ENCODE measurements around the gene ZNF423.

The ZNF423 gene

GRCh38 chr16:49542946-49543630 is 312.8 kb downstream of the ZNF423 start:
- H3K4me3 ChIP-seq (ENCODE audit: low read depth, low read length) = no peak overlapping the region
- no peak for TF ChIP-seq CTCF (IDR thresholded peaks at IDR 0.05; ENCODE audit: low read depth, low read length, missing control alignments)
- DNase-seq (ENCODE audit: low read depth) = no peak

GRCh38 chr16:49542391-49542891 is 313.5 kb downstream of the ZNF423 start:
- no peak for TF ChIP-seq CTCF (IDR thresholded peaks at IDR 0.05; ENCODE audit: low read depth, low read length, missing control alignments)
- no peak for DNase-seq (ENCODE audit: low read depth)
- H3K4me3 ChIP-seq (ENCODE audit: low read depth, low read length) = no peak overlapping the region

- no peak for TF ChIP-seq CTCF (IDR thresholded peaks at IDR 0.05; ENCODE audit: low read depth, low read length, missing control alignments)
- no peak overlapping the region for H3K4me3 ChIP-seq (ENCODE audit: low read depth, low read length)
- no peak for DNase-seq (ENCODE audit: low read depth)
These were observed 315.1 kb downstream of the ZNF423 start for GRCh38 chr16:49540836-49541235.

- DNase-seq (ENCODE audit: low read depth) = no peak
- no peak for TF ChIP-seq CTCF (IDR thresholded peaks at IDR 0.05; ENCODE audit: low read depth, low read length, missing control alignments)
- H3K4me3 ChIP-seq (ENCODE audit: low read depth, low read length) = no peak overlapping the region
These were observed 316.2 kb downstream of the ZNF423 start for GRCh38 chr16:49539758-49540157.

GRCh38 chr16:49537924-49538459 is 317.9 kb downstream of the ZNF423 start:
- H3K4me3 ChIP-seq (ENCODE audit: low read depth, low read length) = no peak overlapping the region
- TF ChIP-seq CTCF (IDR thresholded peaks at IDR 0.05; ENCODE audit: low read depth, low read length, missing control alignments) = no peak
- no peak for DNase-seq (ENCODE audit: low read depth)

- no peak overlapping the region for H3K4me3 ChIP-seq (ENCODE audit: low read depth, low read length)
- TF ChIP-seq CTCF (IDR thresholded peaks at IDR 0.05; ENCODE audit: low read depth, low read length, missing control alignments) = no peak
- no peak for DNase-seq (ENCODE audit: low read depth)
These were observed 320.9 kb downstream of the ZNF423 start for GRCh38 chr16:49534901-49535610.

Data from GM12864 (cell line).